ENCODE results near the gene MYO1B. TPM values are rescaled to one million over a fixed set of nuclear protein-coding genes. Genes with fewer than 3 reads are reported as not detected.

The MYO1B gene
- total RNA-seq, 2 donors from 2014 or later, result 11.6 to 14.7 TPM

- Histone ChIP-seq H3K27me3 (no peaks in the 10 kb centered on the region), H3K27ac (no peak overlapping the region), H3K36me3 (no peaks in the 10 kb centered on the region), H3K9me3 (no peaks in the 10 kb centered on the region), H3K4me1 (peaks cover 0 to 23% of the 10 kb centered on the region in 2 donors), H3K4me3 (no peak overlapping the region)
- DNase-seq (ENCODE audit: low spot score), result no peak
- TF ChIP-seq CTCF (IDR thresholded peaks at IDR 0.05), result no peak
Observed at GRCh38 chr2:191322828-191323506, 77.8 kb downstream of the MYO1B start.

GRCh38 chr2:191325651-191326365 is 80.6 kb downstream of the MYO1B start:
- no peak overlapping the region for H3K27ac ChIP-seq
- no peak for DNase-seq (ENCODE audit: low spot score)
- no peak for TF ChIP-seq CTCF (IDR thresholded peaks at IDR 0.05)
- H3K4me1 ChIP-seq, result peaks cover 0 to 7% of the 10 kb centered on the region in 2 donors
- no peaks in the 10 kb centered on the region for H3K27me3 ChIP-seq
- H3K36me3 ChIP-seq, result no peaks in the 10 kb centered on the region
- H3K4me3 ChIP-seq, result no peak overlapping the region
- H3K9me3 ChIP-seq, result no peaks in the 10 kb centered on the region

- TF ChIP-seq CTCF (IDR thresholded peaks at IDR 0.05), result no peak
- no peaks in the 10 kb centered on the region for H3K4me1 ChIP-seq
- no peak for DNase-seq (ENCODE audit: low spot score)
- H3K9me3 ChIP-seq, result no peaks in the 10 kb centered on the region
- no peak overlapping the region for H3K27ac ChIP-seq
- H3K27me3 ChIP-seq, result no peaks in the 10 kb centered on the region
- H3K36me3 ChIP-seq, result no peaks in the 10 kb centered on the region
- H3K4me3 ChIP-seq, result no peak overlapping the region
Observed at GRCh38 chr2:191327484-191327883, 82.3 kb downstream of the MYO1B start.

GRCh38 chr2:191328150-191328809 is 83.1 kb downstream of the MYO1B start:
- Histone ChIP-seq H3K4me3 (no peak overlapping the region), H3K4me1 (no peaks in the 10 kb centered on the region), H3K27me3 (no peaks in the 10 kb centered on the region), H3K27ac (no peak overlapping the region), H3K36me3 (no peaks in the 10 kb centered on the region), H3K9me3 (no peaks in the 10 kb centered on the region)
- no peak for DNase-seq (ENCODE audit: low spot score)
- TF ChIP-seq CTCF (IDR thresholded peaks at IDR 0.05), result no peak

GRCh38 chr2:191329841-191330240 is 84.6 kb downstream of the MYO1B start:
- Histone ChIP-seq H3K4me3 (no peak overlapping the region), H3K9me3 (no peaks in the 10 kb centered on the region), H3K4me1 (peaks cover 0 to 5% of the 10 kb centered on the region in 2 donors), H3K27ac (no peak overlapping the region), H3K27me3 (no peaks in the 10 kb centered on the region), H3K36me3 (no peaks in the 10 kb centered on the region)
- no peak for TF ChIP-seq CTCF (IDR thresholded peaks at IDR 0.05)
- DNase-seq (ENCODE audit: low spot score), result no peak

All from right atrium auricular region (tissue), 2 donors.